Measurements from ENCODE around the gene MEP1B.

DNA sequence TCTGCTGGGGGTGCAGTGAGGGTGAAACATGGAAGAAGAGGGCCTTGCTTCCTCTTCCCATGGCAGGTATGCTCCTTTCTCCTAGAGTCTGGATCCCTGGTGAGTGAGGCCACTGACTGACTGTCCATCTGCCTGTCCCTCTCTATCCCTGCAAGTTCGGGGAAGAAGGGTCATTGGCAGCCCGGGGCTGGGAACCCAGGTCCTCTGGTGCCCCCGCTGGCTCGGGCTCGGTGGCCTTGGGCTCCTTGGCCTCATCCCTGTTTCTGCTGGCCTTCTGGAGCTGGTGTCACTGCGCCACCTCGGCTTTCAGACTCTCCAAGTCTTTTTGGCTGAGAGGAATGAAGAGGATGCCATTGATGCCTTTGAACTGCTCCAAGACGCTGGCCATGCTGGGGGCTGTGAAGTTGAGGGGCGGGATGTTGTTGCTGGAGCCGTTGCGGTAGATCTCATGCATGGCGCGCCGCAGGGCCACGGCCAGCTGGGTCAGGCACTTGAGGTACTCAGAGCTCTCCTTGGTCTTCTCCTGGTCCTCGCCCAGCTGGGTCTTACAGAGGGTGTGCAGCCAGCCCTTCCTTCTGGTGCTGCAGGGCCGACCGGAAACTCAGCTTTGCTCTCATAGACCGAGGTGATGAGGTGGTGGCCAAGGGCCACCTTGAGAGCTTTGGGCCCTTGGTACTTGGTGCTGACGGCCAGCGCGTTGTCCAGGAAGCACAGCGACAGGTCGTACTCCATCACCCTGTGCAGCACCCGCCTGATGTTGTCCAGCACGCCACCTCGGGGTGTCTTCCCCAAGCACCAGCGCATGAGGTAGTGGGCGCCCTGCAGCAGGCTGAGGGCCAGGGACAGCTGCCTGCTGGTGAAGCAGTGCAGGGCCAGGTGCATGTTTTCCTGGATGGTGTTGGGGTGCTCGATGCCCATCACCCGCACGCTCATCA, 6.3 kb downstream of the MEP1B start:
- TF ChIP-seq, protein P1, sequence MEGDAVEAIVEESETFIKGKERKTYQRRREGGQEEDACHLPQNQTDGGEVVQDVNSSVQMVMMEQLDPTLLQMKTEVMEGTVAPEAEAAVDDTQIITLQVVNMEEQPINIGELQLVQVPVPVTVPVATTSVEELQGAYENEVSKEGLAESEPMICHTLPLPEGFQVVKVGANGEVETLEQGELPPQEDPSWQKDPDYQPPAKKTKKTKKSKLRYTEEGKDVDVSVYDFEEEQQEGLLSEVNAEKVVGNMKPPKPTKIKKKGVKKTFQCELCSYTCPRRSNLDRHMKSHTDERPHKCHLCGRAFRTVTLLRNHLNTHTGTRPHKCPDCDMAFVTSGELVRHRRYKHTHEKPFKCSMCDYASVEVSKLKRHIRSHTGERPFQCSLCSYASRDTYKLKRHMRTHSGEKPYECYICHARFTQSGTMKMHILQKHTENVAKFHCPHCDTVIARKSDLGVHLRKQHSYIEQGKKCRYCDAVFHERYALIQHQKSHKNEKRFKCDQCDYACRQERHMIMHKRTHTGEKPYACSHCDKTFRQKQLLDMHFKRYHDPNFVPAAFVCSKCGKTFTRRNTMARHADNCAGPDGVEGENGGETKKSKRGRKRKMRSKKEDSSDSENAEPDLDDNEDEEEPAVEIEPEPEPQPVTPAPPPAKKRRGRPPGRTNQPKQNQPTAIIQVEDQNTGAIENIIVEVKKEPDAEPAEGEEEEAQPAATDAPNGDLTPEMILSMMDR (IDR thresholded peaks at IDR 0.05): no peak
- no peak for TF ChIP-seq ZFX (IDR thresholded peaks at IDR 0.05; ENCODE audit: borderline replicate concordance)

Measured in 22Rv1 (cell line).